ENCODE results near the gene HOXD13.

HOXD13 gene

DNA sequence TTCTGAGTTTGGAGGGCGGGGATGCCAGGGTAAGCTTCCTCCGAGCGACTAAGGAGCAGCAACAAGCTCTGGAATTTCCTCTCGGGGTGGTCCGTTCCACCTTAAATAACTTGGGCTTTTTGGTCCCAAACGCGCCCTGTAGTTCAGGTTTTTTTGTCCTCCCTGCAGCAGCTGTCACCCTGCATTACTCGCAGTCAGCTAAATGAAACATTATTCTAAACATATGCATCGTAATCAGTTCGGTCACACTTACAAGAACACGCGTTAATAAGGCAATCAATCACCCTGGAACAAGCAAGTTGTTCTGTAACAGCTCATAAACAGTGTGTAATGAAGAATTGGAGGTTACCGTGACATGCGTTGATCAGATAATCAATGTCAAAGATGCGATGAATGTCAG lies 17.0 kb upstream of the HOXD13 start:
- TF ChIP-seq IKZF3 (tag by site-specific recombination; IDR thresholded peaks at IDR 0.05) (no peak), ZNF10 (tag by site-specific recombination; IDR thresholded peaks at IDR 0.05) (no peak), ZSCAN16 (tag by site-specific recombination; IDR thresholded peaks at IDR 0.05) (no peak), KLF10 (tag by site-specific recombination; IDR thresholded peaks at IDR 0.05) (no peak), ZNF140 (tag by site-specific recombination; IDR thresholded peaks at IDR 0.05) (no peak), ZNF211 (tag by site-specific recombination; IDR thresholded peaks at IDR 0.05; ENCODE audit: low read depth) (no peak), ZNF521 (tag by site-specific recombination; IDR thresholded peaks at IDR 0.05) (no peak), ZNF791 (tag by site-specific recombination; IDR thresholded peaks at IDR 0.05) (no peak)
- TF ChIP-seq, protein P1, sequence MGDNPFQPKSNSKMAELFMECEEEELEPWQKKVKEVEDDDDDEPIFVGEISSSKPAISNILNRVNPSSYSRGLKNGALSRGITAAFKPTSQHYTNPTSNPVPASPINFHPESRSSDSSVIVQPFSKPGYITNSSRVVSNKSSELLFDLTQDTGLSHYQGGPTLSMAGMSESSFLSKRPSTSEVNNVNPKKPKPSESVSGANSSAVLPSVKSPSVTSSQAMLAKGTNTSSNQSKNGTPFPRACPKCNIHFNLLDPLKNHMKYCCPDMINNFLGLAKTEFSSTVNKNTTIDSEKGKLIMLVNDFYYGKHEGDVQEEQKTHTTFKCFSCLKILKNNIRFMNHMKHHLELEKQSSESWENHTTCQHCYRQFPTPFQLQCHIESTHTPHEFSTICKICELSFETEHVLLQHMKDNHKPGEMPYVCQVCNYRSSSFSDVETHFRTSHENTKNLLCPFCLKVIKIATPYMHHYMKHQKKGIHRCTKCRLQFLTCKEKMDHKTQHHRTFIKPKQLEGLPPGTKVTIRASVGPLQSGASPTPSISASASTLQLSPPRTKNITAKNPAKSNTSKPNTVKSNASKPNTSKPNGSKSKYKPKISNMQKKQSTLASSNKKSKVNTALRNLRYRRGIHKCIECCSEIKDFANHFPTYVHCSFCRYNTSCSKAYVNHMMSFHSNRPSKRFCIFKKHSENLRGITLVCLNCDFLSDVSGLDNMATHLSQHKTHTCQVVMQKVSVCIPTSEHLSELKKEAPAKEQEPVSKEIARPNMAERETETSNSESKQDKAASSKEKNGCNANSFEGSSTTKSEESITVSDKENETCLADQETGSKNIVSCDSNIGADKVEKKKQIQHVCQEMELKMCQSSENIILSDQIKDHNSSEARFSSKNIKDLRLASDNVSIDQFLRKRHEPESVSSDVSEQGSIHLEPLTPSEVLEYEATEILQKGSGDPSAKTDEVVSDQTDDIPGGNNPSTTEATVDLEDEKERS (tag by site-specific recombination; IDR thresholded peaks at IDR 0.05) = no peak
- POLR2A ChIA-PET = interaction anchor here (0.8 kb wide), 1 partner anchor 19 kb away, joined by 3 read pairs; no protein-coding TSS in a partner anchor
- no peaks in the 10 kb centered on the region for H3K9me3 ChIP-seq (ENCODE audit: control insufficient read depth, insufficient read depth, low read depth, low read length)
- CTCF ChIA-PET = interaction anchor here (1.6 kb wide), 1 partner anchor 710 kb away, joined by 3 read pairs; no protein-coding TSS in a partner anchor
- H3K27ac ChIP-seq (ENCODE audit: extremely low read depth, low read depth, low read length) = no peak overlapping the region
- H3K36me3 ChIP-seq (ENCODE audit: control insufficient read depth in 2 of 2, insufficient read depth in 1 of 2, low read length in 2 of 2) = no peaks in the 10 kb centered on the region
- no peak overlapping the region for H3K4me3 ChIP-seq (ENCODE audit: low read depth, low read length)
- H3K4me1 ChIP-seq (ENCODE audit: control insufficient read depth, insufficient read depth, low read length) = no peaks in the 10 kb centered on the region

GRCh38 chr2:176076063-176076462 lies 16.5 kb upstream of the HOXD13 start:
- ChIA-PET CTCF (no interaction called here), POLR2A (no interaction called here)
- H3K4me3 ChIP-seq (ENCODE audit: low read depth, low read length) = no peak overlapping the region
- no peaks in the 10 kb centered on the region for H3K36me3 ChIP-seq (ENCODE audit: control insufficient read depth in 2 of 2, insufficient read depth in 1 of 2, low read length in 2 of 2)
- H3K4me1 ChIP-seq (ENCODE audit: control insufficient read depth, insufficient read depth, low read length) = no peaks in the 10 kb centered on the region
- no peak overlapping the region for H3K27ac ChIP-seq (ENCODE audit: extremely low read depth, low read depth, low read length)
- H3K9me3 ChIP-seq (ENCODE audit: control insufficient read depth, insufficient read depth, low read depth, low read length) = no peaks in the 10 kb centered on the region
- TF ChIP-seq ZNF10 (tag by site-specific recombination; IDR thresholded peaks at IDR 0.05) = no peak
- TF ChIP-seq ZNF548 (tag by site-specific recombination; IDR thresholded peaks at IDR 0.05) = no peak
- TF ChIP-seq ZNF626 (tag by site-specific recombination; IDR thresholded peaks at IDR 0.05) = no peak
- no peak for TF ChIP-seq ZNF148 (tag by site-specific recombination; IDR thresholded peaks at IDR 0.05; ENCODE audit: borderline replicate concordance)
- TF ChIP-seq OVOL3 (tag by site-specific recombination; IDR thresholded peaks at IDR 0.05) = no peak
- TF ChIP-seq ZNF510 (tag by site-specific recombination; IDR thresholded peaks at IDR 0.05; ENCODE audit: insufficient replicate concordance) = no peak
- no peak for TF ChIP-seq ZNF362 (tag by site-specific recombination; IDR thresholded peaks at IDR 0.05)
- no peak for TF ChIP-seq ZNF140 (tag by site-specific recombination; IDR thresholded peaks at IDR 0.05)
- TF ChIP-seq, protein P2, sequence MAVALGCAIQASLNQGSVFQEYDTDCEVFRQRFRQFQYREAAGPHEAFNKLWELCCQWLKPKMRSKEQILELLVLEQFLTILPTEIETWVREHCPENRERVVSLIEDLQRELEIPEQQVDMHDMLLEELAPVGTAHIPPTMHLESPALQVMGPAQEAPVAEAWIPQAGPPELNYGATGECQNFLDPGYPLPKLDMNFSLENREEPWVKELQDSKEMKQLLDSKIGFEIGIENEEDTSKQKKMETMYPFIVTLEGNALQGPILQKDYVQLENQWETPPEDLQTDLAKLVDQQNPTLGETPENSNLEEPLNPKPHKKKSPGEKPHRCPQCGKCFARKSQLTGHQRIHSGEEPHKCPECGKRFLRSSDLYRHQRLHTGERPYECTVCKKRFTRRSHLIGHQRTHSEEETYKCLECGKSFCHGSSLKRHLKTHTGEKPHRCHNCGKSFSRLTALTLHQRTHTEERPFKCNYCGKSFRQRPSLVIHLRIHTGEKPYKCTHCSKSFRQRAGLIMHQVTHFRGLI (tag by site-specific recombination; IDR thresholded peaks at IDR 0.05) = no peak
- TF ChIP-seq ZNF624 (tag by site-specific recombination; IDR thresholded peaks at IDR 0.05) = no peak
- no peak for TF ChIP-seq PRDM1 (tag by site-specific recombination; IDR thresholded peaks at IDR 0.05)
- no peak for TF ChIP-seq BCL11A (tag by site-specific recombination; IDR thresholded peaks at IDR 0.05; ENCODE audit: low read depth)
- TF ChIP-seq ZNF843 (tag by site-specific recombination; IDR thresholded peaks at IDR 0.05) = no peak
- TF ChIP-seq, protein P3, sequence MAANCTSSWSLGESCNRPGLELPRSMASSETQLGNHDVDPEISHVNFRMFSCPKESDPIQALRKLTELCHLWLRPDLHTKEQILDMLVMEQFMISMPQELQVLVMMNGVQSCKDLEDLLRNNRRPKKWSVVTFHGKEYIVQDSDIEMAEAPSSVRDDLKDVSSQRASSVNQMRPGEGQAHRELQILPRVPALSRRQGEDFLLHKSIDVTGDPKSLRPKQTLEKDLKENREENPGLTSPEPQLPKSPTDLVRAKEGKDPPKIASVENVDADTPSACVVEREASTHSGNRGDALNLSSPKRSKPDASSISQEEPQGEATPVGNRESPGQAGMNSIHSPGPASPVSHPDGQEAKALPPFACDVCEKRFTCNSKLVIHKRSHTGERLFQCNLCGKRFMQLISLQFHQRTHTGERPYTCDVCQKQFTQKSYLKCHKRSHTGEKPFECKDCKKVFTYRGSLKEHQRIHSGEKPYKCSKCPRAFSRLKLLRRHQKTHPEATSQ (tag by site-specific recombination; IDR thresholded peaks at IDR 0.05) = no peak
- TF ChIP-seq HIC1 (tag by site-specific recombination; IDR thresholded peaks at IDR 0.05) = no peak
